ENCODE measurements around the gene NKD2.

NKD2 gene

DNA sequence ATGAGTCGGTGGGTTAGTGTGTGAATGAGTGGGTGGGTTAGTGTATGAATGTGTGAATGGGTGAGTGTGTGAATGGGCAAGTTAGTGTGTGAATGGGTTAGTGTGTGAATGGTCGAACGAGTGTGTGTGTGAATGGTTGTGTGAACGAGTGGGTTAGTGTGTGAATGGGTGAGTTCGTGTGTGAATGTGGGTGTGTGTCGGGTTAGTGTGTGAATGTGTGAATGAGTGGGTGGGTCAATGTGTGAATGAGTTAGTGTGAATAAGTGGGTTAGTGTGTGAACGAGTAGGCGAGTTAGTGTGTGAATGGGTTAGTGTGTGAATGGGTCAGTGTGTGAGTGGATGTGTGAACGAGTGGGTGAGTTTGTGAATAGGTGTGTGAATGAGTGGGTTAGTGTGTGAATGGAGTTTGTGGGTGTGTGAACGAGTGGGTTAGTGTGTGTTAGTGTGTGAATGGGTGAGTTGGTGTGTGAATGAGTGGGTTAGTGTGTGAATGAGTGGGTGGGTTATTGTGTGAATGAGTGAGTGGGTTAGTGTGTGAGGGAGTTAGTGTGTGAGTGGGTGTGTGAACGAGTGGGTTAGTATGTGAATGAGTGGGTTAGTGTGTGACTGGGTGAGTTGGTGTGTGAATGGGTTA is 38.8 kb downstream of the NKD2 start:
- DNase-seq: no peak

DNA sequence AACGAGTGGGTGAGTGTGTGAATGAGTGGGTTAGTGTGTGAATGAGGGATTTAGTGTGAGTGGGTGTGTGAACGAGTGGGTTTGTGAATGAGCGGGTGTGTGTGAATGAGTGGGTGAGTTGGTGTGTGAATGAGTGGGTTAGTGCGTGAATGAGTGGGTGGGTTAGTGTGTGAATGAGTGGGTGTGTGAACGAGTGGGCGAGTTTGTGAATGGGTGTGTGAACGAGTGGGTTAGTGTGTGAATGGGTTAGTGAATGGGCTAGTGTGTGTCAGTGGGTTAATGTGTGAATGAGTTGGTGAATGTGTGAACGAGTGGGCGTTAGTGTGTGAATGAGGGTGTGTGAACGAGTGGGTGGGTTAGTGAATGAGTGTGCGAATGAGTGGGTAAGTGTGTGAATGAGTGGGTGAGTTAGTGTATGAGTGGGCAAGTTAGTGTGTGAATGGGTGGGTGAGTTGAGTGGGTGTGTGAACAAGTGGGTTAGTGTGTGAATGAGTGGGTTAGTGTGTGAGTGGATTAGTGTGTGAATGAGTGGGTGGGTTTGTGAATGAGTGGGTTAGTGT is 39.6 kb downstream of the NKD2 start:
- no peak for DNase-seq

- DNase-seq: no peak
Observed at GRCh38 chr5:1048861-1049838, 40.5 kb downstream of the NKD2 start.

- DNase-seq: no peak
Observed at GRCh38 chr5:1050423-1051365, 42.1 kb downstream of the NKD2 start.

GRCh38 chr5:1051366-1051720 is 42.7 kb downstream of the NKD2 start:
- no peak for DNase-seq

GRCh38 chr5:1052076-1052475 is 43.5 kb downstream of the NKD2 start:
- DNase-seq: no peak

DNA sequence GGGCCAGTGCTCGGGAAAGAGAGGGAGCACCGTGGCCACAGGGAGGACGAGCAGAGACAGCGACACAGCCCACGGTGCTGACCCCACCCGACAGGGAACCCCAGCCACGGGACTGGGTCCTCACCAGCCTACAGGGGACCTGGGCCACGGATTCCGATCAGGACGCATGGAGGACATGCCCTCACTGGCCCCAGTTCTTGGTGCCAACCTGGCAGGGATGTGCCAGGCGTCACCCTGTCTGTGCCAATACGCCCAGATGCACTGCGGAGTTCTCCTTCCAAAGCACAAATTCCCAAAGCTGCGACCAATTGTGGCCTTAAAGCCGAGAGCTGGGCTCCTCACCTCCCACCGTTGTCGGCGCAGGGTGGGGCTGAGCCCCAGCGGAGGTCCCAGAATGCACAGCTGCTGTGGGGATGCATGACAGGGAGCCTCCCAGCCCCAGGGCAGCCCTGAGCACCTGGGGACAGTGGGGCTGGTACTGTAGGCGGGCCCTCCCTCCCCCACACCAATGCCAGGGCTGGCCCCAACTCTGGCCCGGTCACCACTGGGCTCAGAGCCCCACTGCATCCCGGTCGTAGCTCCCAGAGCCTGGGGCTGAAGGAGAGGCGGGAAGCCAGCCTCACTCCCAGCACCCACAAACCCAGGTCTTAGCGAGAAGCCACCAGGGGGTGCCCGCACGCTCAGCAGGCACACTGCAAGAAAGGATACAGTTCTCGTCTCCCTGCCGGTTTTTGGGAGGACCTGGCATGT is 44.2 kb downstream of the NKD2 start:
- DNase-seq: no peak

DNA sequence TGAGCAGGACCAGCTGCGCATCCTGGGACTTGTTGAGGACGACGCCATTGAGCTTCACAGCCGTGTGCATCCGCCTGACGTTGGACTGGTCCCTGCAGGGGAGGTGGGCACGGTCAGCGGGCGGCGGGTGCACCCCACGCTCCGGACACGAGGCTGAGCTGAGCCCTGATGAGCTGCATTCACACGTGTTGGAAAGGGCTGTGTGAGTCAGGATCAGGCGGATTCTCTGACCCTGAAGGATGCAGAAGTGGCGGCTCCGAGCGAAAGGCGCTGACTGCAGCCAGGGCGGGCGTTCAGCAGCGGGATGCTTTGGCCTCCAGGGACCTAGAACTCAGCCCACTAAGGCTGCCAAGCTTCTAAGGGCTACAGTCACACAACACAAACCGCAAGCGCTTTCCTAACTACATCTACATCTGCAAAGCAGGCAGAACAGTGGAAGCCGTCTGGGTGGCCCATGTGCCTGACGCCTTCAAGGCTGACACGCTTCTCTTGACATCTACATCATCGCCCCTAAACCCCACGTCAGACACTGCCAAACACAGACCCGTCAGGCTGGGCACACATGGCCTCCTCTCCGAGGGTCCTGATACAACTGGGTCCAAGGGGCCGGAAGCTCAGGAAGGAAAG is 44.9 kb downstream of the NKD2 start:
- no peak for DNase-seq

DNA sequence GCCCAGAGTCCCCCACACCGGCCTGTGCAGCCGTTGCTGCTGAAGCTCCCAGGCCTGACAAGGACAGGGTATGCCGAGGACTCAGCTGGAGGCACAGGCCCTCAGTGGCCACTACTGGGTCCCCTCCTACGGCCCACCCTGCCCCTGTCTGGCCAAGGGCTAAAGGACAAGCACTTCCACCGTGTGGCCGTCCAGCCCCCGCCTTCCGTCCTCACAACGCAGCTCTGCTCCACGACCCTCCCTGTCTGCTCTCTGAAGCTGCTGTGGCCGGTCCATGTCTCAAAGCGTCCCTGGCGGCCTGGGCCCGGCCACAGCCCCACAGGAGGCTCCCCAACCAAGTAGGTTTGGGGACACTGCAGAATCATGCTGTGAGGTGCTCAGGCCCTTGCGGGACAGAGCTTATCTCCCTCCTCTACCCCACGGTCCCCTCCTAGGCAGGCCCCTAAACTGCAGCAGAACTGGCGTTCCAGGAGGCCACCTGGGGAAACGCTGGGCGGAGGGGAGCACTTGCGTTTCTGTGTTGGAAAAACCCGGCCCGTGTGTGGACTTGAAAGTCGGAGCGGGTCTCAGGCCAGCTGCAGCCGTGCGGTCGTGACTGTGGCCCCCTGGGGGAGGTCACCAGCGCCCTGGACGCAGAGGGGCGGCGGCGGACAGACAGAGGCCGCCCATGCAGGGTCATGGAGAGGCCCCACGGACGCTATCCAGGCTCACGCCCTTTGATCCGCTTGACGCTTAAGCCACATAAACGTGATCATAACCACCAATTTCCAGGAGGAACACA is 45.6 kb downstream of the NKD2 start:
- no peak for DNase-seq

- no peak for DNase-seq
Observed at GRCh38 chr5:1054799-1055775, 46.5 kb downstream of the NKD2 start.

DNA sequence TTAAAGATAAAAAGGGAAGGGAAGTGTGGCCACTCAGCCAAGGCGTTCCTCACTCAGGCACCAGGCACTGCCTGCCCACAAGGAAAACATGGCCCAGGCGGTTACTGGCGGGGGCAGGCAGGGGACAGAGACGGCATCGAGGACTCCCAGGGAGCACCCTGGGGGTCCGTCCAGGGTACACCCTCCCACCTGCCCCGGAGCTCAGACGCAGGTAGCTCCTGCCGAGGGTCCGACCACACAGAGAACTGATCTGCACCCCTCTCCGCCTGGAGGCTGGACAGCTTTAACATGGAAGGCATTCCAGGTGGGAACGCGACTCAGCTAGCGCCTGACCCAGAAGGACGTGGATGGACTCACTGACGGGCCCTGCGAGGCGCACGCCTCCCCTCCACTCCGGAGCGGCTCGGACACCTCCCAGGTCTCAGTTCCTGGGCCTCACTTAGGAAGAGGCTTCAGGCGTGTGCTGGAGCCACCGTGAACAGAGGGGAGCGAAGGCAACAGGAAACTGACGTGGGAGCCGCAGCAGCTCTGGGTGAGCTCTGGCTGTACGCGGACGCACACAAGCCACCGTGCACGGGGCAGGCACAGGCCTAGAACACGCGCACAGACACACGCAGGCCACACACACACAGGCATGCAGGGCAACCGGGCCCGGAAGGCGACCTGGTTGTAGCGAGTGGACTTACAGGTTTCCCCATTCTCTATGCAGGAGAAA is 47.5 kb downstream of the NKD2 start:
- DNase-seq: no peak

DNA sequence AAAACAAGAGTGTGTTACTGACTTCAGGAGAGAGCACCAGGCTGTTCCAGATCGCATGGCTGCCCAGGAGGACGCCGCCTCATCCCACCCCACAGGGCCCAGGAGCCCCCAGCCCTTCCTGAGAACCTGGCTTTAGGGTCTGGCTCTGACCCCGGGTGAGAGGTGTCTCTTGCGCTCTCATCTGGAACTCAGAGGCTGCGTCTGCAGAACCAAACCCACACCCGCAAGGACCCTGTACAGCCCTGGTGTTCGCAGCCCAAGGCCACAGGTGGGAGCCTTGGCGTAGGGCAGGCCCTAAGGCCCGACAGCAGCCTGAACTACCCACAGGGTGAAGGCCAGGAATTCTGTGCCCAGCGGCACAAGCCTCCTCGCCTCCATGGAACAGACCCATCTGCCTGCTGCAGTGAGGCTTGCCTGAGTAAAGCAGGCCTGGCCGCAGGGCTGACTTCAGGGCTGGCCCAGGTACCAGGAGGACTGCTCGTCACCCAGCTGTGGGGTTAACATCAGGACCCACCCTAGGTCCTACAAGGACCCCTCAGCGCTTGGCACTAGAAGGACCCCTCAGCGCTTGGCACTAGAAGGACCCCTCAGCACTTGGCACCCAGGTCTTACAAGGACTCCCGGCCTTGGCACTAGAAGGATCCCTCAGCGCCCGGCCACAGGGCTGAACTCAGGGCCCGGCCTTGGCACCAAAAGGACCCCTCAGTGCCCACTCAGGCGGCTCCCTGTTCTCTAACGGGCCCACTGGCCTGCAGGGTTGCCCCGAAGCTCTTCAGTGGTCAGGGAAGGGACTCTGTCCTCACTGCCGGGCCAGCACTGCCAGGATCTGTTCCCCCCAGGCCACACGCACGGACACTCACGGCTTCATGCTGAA is 48.2 kb downstream of the NKD2 start:
- DNase-seq: no peak

DNA sequence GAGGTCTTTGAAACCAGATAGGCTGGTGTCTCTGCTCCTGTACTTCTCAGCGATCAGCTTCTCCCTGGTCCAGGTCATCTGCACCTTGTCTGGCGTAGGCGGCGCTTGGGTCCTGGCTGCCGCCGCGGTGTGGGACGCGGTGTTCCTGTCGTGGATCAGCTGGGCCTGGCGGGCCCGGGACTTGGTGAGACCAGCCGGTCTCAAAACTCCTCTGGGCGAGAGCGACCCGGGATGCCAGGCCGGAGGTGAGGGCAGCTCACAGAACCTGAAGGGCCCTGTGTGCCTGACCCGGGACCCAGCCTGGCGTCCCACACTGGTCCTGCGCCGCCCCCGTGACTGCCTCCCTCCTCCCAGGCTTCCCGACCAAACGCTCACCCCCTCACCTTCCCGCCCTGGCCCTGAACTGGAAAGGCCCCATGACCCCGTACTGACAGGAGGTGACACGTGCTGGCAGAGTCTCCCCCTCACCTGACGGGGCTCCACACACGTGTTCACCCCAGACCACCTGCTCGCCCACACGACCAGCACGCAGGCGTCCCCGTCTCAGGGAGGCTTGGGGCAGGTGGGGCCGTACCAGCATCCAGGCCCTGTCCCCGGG is 49.0 kb downstream of the NKD2 start:
- no peak for DNase-seq

DNA sequence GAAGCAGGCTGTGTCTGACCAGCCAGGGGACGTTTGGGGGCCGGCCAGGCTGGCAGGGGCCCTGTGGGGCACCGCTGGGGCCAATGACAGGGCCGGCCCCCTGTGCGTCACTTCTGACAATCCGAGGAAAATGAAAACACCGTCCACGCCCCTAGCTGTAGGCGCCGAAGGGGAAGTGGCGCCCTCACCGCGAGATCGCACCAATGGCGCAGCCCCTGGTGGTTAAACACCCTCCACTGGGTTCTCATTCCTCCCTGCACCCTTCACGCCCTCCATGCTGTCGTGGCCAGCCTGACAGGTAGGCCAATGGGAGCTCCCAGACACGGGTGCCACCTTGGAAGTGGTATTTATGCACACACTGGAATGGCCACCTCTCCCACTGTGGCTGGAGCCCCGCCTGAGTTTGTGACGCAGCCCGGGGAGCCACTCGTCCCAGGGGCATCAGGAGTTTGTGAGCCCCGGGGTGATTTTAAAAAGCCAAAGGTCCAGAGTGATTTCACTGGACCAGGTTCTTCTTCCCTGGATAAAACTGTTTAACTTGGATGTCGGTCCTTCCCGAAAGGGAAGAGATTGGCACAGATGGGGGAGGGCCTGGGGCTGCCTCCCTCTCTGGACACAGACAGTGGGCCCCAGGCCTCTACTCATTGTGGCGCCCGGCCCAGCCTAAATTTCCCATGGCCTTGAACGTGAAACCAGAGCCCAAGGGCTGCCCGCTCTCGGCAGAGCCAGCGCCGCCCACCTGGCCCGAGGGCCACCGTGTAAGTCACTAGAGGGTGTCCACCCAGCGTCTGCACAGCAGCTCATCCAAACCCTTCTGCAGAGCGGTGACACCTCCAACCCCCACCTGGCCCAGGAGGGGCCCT is 49.7 kb downstream of the NKD2 start:
- no peak for DNase-seq

DNA sequence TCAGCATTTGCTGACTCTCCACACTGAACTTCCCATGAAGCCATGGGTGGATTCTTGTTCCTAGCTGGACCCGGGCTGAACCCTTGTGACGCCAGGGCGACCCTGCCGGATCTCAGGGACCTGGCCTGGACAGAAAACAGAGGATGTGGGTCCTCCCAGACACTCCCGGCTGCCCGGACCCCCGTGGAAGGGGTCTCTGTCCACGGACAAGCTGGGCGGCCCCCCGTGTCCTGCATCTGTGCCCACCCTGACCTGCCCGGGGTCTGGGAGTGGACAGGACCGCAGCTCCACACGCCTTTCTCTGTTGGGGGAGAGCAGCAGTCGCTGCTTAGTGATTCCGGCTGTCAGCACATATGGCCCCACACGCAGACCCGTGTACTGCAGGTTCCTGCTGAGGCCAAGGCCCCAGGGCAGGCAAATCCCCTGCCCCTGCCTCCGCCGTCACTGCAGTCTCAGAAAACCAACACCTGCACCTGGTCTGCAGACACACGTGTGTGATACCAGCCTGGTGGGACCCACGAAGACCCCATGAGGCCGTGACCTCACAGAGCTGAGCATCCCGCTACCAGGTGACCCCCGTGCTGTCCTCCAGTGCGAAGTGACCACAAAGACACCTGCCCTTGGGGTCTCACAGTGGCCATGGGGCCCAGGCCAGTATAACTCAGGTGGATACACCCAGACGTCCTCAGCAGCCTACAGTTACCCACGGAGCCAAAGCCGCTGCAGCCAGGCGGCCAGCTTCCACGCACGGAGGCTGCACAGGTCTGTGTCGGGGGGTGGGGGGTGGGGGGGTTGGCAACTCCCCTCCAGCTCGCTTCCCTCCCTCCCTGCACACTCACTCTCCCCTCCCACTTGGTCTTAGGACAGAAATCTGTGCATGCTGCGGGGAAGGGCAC is 50.6 kb downstream of the NKD2 start:
- no peak for DNase-seq
